Measurements from ENCODE around the gene TNFSF8. TPM values are rescaled to one million over a fixed set of nuclear protein-coding genes. Genes with fewer than 3 reads are reported as not detected.

TNFSF8 gene
- total and polyA plus RNA-seq, 2 of the 8 experiments (the other 6 are each of a cell fraction or from before 2014, with no cell fraction given) = not detected

GRCh38 chr9:114911167-114911821, 19.1 kb downstream of the TNFSF8 start:
- H4K91ac ChIP-seq (replicated peaks; ENCODE audit: insufficient read length, low read length) = no peak overlapping the region
- no peaks in the 10 kb centered on the region for H3K36me3 ChIP-seq (ENCODE audit: control insufficient read depth in 2 of 4, insufficient read depth in 4 of 4, low read length in 3 of 4)
- FAIRE-seq (peak; percentile 83), DNase-seq (ENCODE audit: low read depth in 1 of 2, low spot score in 2 of 2) (no peak)
- no peak overlapping the region for H3K14ac ChIP-seq (ENCODE audit: insufficient read length)
- no peak overlapping the region for H2BK120ac ChIP-seq (replicated peaks; ENCODE audit: low read depth, low read length)
- H3K4me3 ChIP-seq (ENCODE audit: extremely low read depth in 1 of 4, insufficient read depth in 2 of 4, low read depth in 3 of 4, low read length in 4 of 4) = no peak overlapping the region
- no peak overlapping the region for H3K4ac ChIP-seq (replicated peaks; ENCODE audit: insufficient read length, low read depth, low read length)
- H4K8ac ChIP-seq (ENCODE audit: extremely low read depth, insufficient read depth, low read length) = no peak overlapping the region
- no peak overlapping the region for H2BK20ac ChIP-seq (ENCODE audit: low read length)
- H3K27ac ChIP-seq (ENCODE audit: low read depth, low read length) = no peak overlapping the region
- peaks cover 0 to 17% (median 8%) of the 10 kb centered on the region in 4 experiments; a peak in 6 of 7 replicates for H3K27me3 ChIP-seq (replicated peaks in 1 of 4; ENCODE audit: control insufficient read depth in 3 of 4, extremely low read depth in 1 of 4, insufficient read depth in 3 of 4, low read length in 3 of 4)
- 49% methylated on average over 2 of the region's 2 CpGs; no CpG with 5 or more reads in 1 of the 2 experiments for WGBS, 2 experiments (ENCODE audit: extremely low coverage in 1 of 2, insufficient coverage in 1 of 2, insufficient read length in 1 of 2, insufficient replicate concordance in 2 of 2, low coverage in 1 of 2, low lambda C conversion rate in 2 of 2, missing lambda C conversion rate in 1 of 2)
- no peak overlapping the region for H3K4me2 ChIP-seq (ENCODE audit: insufficient read depth in 1 of 2, low read depth in 2 of 2, low read length in 2 of 2)
- TF ChIP-seq SAP30 (IDR thresholded peaks at IDR 0.05; ENCODE audit: insufficient read depth, insufficient replicate concordance, low read length) (no peak), RXRA (IDR thresholded peaks at IDR 0.05; ENCODE audit: insufficient read depth, low read depth, low read length) (no peak), KDM5A (IDR thresholded peaks at IDR 0.05; ENCODE audit: low read length) (no peak), RAD21 (IDR thresholded peaks at IDR 0.05 in 1 of 2, conservative IDR thresholded peaks at IDR 0.05 in 1 of 2; ENCODE audit: low read depth in 2 of 2, low read length in 2 of 2) (peak; percentile 80 to 84)
- TF ChIP-seq, protein P1, sequence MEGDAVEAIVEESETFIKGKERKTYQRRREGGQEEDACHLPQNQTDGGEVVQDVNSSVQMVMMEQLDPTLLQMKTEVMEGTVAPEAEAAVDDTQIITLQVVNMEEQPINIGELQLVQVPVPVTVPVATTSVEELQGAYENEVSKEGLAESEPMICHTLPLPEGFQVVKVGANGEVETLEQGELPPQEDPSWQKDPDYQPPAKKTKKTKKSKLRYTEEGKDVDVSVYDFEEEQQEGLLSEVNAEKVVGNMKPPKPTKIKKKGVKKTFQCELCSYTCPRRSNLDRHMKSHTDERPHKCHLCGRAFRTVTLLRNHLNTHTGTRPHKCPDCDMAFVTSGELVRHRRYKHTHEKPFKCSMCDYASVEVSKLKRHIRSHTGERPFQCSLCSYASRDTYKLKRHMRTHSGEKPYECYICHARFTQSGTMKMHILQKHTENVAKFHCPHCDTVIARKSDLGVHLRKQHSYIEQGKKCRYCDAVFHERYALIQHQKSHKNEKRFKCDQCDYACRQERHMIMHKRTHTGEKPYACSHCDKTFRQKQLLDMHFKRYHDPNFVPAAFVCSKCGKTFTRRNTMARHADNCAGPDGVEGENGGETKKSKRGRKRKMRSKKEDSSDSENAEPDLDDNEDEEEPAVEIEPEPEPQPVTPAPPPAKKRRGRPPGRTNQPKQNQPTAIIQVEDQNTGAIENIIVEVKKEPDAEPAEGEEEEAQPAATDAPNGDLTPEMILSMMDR (IDR thresholded peaks at IDR 0.05; ENCODE audit: control extremely low read depth in 1 of 3, insufficient read depth in 1 of 3, low read depth in 1 of 3, low read length in 3 of 3) = peak; percentile 8 to 79 (median 68)
- no peak overlapping the region for H2AFZ ChIP-seq (ENCODE audit: low read length)
- ChIA-PET CTCF (ENCODE audit: partially characterized antibody) (interaction anchor here (0.6 to 16.1 kb wide), 35 partner anchors 9 to 506 kb away, joined by 3 to 269 read pairs (median 4); partner anchors contain the start of gene TEX48), POLR2A (ENCODE audit: partially characterized antibody) (no interaction called here)
- H2AK5ac ChIP-seq (ENCODE audit: low read depth, low read length) = no peak overlapping the region
- H4K5ac ChIP-seq (ENCODE audit: insufficient read length, low read depth, low read length) = no peak overlapping the region
- no peaks in the 10 kb centered on the region for H3K23me2 ChIP-seq (ENCODE audit: low read depth, low read length)
- H3K18ac ChIP-seq (ENCODE audit: extremely low read depth, low read length) = no peak overlapping the region
- H3K9ac ChIP-seq (replicated peaks in 1 of 4; ENCODE audit: extremely low read depth in 1 of 4, low read depth in 3 of 4, low read length in 3 of 4) = no peak overlapping the region
- H2BK12ac ChIP-seq (ENCODE audit: low read depth, low read length) = no peak overlapping the region
- H3K9me3 ChIP-seq (ENCODE audit: insufficient read depth in 2 of 2, low read depth in 1 of 2, low read length in 1 of 2) = no peaks in the 10 kb centered on the region
- H3K79me2 ChIP-seq (ENCODE audit: control insufficient read depth in 1 of 2, insufficient read depth in 2 of 2, low read length in 2 of 2) = no peaks in the 10 kb centered on the region
- no peak overlapping the region for H3K56ac ChIP-seq (replicated peaks; ENCODE audit: insufficient read length, low read depth, low read length)
- no peaks in the 10 kb centered on the region for H3K4me1 ChIP-seq (replicated peaks in 1 of 4; ENCODE audit: control insufficient read depth in 3 of 4, insufficient read depth in 4 of 4, low read length in 3 of 4)
- no peak overlapping the region for H2BK15ac ChIP-seq (ENCODE audit: low read length)
- H4K20me1 ChIP-seq (replicated peaks in 1 of 2; ENCODE audit: control insufficient read depth in 1 of 2, insufficient read depth in 2 of 2, low read length in 2 of 2) = no peaks in the 10 kb centered on the region
- H2BK5ac ChIP-seq (ENCODE audit: low read depth, low read length) = no peak overlapping the region
- no peak overlapping the region for H3K23ac ChIP-seq (ENCODE audit: insufficient read length)
- H3K79me1 ChIP-seq (ENCODE audit: low read depth, low read length) = no peaks in the 10 kb centered on the region

Measured in H1 (cell line).